BE2C (cell line): ENCODE data around the gene PCK1.

ENCODE experiments used
- DNase-seq: peaks from one replicate; pipeline ENCODE4 v3.0.0-alpha.2; 2020
- H3K27me3 ChIP-seq: fragments of 250-450 bp; sonication (Bioruptor Pico); 2 replicates; pipeline ENCODE4 v1.5.1; 2020; ENCODE audit warnings: mild to moderate bottlenecking
- H3K36me3 ChIP-seq: fragments of 250-450 bp; sonication (Bioruptor Pico); 2 replicates; pipeline ENCODE4 v1.5.1; 2020; ENCODE audit warnings: mild to moderate bottlenecking
- H3K4me1 ChIP-seq: fragments of 250-450 bp; sonication (Bioruptor Pico); 2 replicates; pipeline ENCODE4 v1.5.1; 2020
- H3K4me3 ChIP-seq: 2 replicates; pipeline ENCODE4 v1.5.1; 2011; ENCODE audit warnings: low read depth, low read length
- H3K9me3 ChIP-seq: fragments of 250-450 bp; sonication (Bioruptor Pico); 2 replicates; pipeline ENCODE4 v1.5.1; 2020
- CTCF ChIP-seq: IDR thresholded peaks from 2 replicates; pipeline ENCODE4 v1.5.1; 2012; ENCODE audit warnings: mild to moderate bottlenecking, low read depth, low read length

Gene PCK1

GRCh38 chr20:57576002-57576401, 15.1 kb downstream of the PCK1 start:
- H3K9me3 ChIP-seq, result no peaks in the 10 kb centered on the region
- no peaks in the 10 kb centered on the region for H3K36me3 ChIP-seq
- DNase-seq, result no peak
- peaks cover 13% of the 10 kb centered on the region for H3K27me3 ChIP-seq
- no peak for TF ChIP-seq CTCF
- H3K4me1 ChIP-seq, result no peaks in the 10 kb centered on the region
- no peak overlapping the region for H3K4me3 ChIP-seq

GRCh38 chr20:57576617-57577550, 16.0 kb downstream of the PCK1 start:
- no peaks in the 10 kb centered on the region for H3K36me3 ChIP-seq
- DNase-seq, result no peak
- no peaks in the 10 kb centered on the region for H3K9me3 ChIP-seq
- H3K27me3 ChIP-seq, result peaks cover 13% of the 10 kb centered on the region
- H3K4me1 ChIP-seq, result no peaks in the 10 kb centered on the region
- TF ChIP-seq CTCF, result no peak
- no peak overlapping the region for H3K4me3 ChIP-seq

- TF ChIP-seq CTCF, result no peak
- Histone ChIP-seq H3K36me3 (no peaks in the 10 kb centered on the region), H3K4me1 (no peaks in the 10 kb centered on the region), H3K4me3 (no peak overlapping the region), H3K27me3 (peaks cover 13% of the 10 kb centered on the region), H3K9me3 (no peaks in the 10 kb centered on the region)
- DNase-seq, result no peak
These were observed 17.0 kb downstream of the PCK1 start for GRCh38 chr20:57577679-57578475.

GRCh38 chr20:57578476-57579165, 17.7 kb downstream of the PCK1 start:
- no peaks in the 10 kb centered on the region for H3K9me3 ChIP-seq
- no peak overlapping the region for H3K4me3 ChIP-seq
- no peaks in the 10 kb centered on the region for H3K36me3 ChIP-seq
- DNase-seq, result no peak
- H3K27me3 ChIP-seq, result peaks cover 13% of the 10 kb centered on the region
- TF ChIP-seq CTCF, result no peak
- H3K4me1 ChIP-seq, result no peaks in the 10 kb centered on the region

GRCh38 chr20:57579331-57579897, 18.5 kb downstream of the PCK1 start:
- H3K36me3 ChIP-seq, result no peaks in the 10 kb centered on the region
- H3K27me3 ChIP-seq, result peaks cover 13% of the 10 kb centered on the region
- no peak for TF ChIP-seq CTCF
- no peaks in the 10 kb centered on the region for H3K9me3 ChIP-seq
- no peaks in the 10 kb centered on the region for H3K4me1 ChIP-seq
- H3K4me3 ChIP-seq, result no peak overlapping the region
- DNase-seq, result no peak
